HG02981 (cell line): ENCODE results near the gene ZMIZ2.
"Not testable (repeated sequence)": the region's sequence is repeated elsewhere in the genome, so short reads cannot be mapped to it uniquely, and the experiment has no call there.

ENCODE experiments used
- ATAC-seq: cut with Tn5 transposase; IDR thresholded peaks from one replicate; pipeline ENCODE4 v1.9.1; 2021; ENCODE audit warnings: mild to moderate bottlenecking, moderate library complexity; ENCODE audit not compliant: unreplicated experiment

The ZMIZ2 gene

GRCh38 chr7:44727937-44728262 is 20.7 kb upstream of the ZMIZ2 start:
- ATAC-seq = no peak

DNA sequence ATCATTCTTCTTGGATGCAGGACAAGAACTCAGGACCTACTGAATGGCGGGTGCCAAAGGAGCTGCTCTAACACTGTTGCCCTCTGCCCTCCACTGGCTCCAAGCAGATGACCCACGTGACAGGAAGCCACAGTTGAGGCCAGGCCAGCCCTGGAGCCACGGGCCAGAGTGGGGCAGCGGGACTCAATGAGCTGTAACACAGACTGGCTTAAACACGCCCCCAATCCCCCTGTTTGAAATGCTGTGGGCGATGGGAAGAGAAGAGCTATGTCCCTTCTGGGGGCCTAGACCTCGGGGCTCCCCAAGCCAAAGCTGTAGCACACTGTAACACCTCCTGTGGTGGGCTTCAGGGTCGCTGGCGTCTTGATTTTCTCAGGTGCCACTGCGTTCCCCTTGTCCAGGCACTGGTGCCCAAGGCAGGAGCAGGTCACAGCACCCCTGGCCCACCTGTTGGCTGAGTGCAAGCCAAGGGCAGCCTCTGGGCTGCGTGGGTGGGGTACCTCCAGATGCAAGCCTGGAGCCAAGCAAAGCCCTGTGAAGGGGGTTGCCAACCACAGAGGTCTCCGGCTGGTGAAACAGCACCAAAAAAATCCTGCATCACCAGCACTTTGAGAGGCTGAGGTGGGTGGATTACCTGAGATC is 18.6 kb upstream of the ZMIZ2 start:
- ATAC-seq = no peak

- ATAC-seq = not testable (repeated sequence)
Observed at GRCh38 chr7:44732971-44733370, 15.7 kb upstream of the ZMIZ2 start.

GRCh38 chr7:44733708-44734481 is 14.8 kb upstream of the ZMIZ2 start:
- ATAC-seq = no peak

- ATAC-seq = peak; percentile 45
Observed at GRCh38 chr7:44735403-44736165, 13.1 kb upstream of the ZMIZ2 start.

GRCh38 chr7:44736896-44737295 is 11.8 kb upstream of the ZMIZ2 start:
- no peak for ATAC-seq

DNA sequence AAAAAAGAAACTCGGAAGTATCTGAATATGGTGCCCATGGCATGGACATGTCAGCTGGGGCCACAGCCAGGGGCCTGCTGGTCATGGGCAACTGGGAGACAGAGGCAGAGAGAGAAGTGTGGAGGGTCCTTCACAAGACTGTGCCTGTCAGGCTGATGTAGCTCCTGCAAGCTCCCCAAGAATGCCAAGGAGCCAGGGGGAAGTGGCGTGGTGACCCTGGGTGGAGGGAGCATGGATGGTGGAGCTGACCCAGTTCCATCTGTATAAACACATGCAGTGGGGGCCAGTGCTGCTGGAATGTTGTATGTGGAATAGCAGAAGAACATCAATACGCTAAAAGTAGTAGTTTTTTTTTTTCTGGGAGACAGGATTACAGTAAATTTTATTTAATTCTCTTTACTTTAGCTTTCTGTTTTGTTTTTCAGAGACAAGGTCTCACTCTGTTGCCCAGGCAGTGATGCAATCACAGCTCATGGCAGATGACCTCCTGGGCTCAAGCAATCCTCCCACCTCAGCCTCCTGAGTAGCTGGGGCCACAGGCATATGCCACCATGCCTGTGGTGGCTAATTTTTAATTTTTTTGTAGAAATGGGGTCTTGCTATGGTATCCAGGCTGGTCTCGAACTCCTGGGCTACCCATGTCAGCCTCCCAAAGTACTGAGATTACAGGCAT is 10.5 kb upstream of the ZMIZ2 start:
- ATAC-seq = no peak

DNA sequence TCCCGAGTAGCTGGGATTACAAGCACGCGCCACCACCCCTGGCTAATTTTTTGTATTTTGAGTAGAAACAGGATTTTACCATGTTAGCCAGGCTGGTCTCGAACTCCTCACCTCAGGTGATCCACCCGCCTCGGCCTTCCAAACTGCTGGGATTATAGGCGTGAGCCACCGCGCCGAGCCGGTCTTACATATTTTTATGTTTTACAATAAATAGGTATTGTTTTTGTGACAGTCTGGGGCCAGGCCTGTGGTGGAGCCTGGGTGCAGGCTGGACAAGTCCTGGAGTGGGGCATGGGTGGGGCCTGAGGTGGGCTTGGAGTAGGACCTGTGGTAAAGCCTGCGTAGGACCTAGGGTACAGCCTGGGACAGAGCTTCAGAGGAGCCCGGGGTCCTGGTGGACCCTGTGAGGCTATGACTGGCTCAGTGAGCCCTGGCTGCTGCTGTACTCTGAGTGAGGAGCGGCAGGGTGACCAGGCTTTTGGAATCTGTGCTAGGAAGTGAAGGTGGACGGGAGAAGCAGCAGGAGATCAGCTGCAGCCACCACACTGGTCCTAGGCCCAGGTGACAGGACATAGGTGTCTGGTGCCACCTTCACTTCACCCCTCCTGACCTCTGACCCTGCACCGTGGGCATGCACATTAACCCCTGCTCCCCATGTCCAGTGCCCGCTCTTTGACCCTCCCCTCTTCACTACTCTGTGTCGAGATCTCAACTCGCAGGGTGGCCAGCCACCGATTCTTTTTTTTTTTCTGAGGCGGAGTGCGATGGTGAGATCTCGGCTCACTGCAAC is 9.6 kb upstream of the ZMIZ2 start:
- ATAC-seq = no peak

- no peak for ATAC-seq
Observed at GRCh38 chr7:44740055-44740454, 8.6 kb upstream of the ZMIZ2 start.

DNA sequence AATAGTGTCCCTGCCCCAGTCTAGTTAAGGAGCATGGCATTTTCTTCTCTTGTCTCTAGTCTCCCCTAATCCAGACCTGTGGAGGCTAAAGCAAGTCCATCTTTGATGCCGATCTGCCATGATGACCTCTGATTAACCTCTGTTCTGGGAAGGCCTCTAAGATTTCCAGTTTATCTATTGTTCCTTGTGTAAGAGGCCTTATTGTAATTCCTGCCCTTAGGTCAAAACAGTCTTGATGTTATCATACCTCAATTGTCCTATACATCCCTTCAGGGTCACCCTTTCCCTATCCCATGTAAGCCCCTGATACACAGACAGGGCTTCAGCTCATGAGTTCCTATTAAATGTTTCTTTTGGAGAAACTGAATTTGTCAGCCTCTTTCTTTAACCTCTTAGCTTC is 4.9 kb upstream of the ZMIZ2 start:
- no peak for ATAC-seq

- ATAC-seq = peak; percentile 11
Observed at GRCh38 chr7:44748948-44749731, 493 bp downstream of the ZMIZ2 start.

GRCh38 chr7:44749992-44750391 is 1.3 kb downstream of the ZMIZ2 start:
- no peak for ATAC-seq

DNA sequence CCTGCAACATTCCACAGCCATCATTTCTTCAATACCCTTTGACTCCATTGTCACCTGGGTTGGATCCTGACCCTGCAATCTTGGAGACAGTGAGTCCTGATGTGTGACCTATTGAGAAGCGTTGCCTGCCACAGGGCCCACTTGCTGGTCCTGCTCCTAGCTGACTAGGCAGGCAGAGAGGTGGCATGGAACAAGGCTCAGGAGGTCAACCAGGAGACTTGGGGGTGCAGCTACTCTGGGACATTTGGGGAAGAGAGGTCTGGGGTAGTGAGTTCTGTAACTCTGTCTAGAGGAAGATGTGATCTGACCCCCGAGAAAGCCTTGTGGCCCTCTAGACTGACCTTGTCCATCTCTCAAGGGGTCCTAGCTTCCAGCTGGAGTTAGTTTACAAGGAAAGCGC is 1.8 kb downstream of the ZMIZ2 start:
- ATAC-seq = no peak

DNA sequence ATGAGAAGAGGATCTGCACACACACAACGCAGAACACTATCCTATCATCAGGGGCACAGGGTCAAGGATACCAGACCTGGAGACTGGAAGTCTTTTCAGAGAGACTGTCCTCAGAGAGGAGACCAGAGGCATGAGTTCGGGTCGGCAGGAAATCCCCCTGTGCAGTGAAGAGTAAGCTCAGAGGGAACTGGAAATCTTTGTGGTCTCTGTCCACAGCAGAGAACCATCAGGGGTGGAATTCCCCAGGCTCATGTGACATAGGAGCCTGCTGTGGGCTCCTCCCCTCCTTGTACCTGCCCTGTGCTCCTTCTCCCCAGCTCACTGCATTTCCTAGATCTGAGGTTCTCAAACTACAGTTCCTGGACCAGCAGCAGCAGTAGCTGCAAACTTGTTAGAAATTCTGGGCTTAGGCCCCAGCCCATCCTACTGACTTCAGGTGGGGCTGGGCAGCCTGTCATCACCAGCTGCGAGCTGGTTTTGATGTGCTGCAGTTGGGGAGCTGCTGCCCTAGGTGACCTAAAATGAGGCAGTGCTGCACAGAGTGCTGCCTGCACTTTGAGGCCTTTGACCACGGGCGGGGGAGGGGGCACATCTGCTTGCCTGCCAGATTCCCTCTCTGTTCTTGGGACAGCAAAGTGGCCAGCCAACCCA is 2.4 kb downstream of the ZMIZ2 start:
- peak; percentile 52 for ATAC-seq

- no peak for ATAC-seq
Observed at GRCh38 chr7:44752822-44753221, 4.2 kb downstream of the ZMIZ2 start.

DNA sequence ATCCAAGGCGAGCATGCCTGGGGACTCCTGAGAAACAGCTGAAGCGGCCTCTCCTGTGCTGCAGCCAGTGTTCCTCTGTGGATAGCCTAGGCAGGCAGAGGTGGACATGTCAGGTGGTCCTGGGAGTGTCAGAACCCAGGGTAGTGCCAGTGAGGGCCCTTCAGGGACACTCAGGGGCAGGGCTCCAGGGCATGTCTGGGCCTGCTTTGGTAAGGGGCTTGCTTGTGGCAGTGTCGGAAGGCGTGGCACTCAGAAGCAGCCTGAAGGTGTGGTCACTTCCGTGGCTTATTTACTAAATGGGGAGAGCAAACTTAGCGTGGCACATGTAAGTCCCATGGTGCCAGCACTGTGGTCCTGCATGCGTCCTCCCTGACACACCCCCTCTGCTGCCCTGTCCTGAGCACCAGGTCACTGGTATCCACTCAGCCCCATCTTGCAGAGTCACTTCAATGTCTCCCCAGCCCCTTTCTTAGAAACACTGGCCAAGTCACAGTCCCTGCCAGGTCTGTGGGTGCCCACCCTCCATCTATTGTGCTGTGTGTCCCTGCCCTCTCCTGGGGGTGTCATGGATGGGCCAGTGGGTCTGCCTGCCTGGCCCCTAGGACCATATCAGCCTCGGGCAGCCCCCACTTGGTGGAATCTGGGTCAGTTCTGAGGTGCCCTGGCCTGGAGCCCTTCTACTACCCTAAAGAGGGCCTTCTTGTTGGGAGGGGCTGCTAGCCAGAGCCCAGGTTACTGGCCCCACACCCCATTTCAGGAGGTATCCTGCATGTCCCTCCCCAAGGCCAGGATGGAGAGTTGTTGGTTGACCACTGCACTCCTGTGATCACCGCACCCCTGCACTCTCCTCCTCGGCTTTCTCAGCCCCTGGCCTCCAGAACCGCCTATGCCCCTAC is 6.4 kb downstream of the ZMIZ2 start:
- ATAC-seq = no peak

GRCh38 chr7:44755698-44756627 is 7.3 kb downstream of the ZMIZ2 start:
- ATAC-seq = no peak
